GM12878 (cell line): ENCODE results near the gene ZDHHC11. TPM values are rescaled to one million over a fixed set of nuclear protein-coding genes. Genes with fewer than 3 reads are reported as not detected.
"Not testable (repeated sequence)": the region's sequence is repeated elsewhere in the genome, so short reads cannot be mapped to it uniquely, and the experiment has no call there.

Experiments used
- ATAC-seq: fragments of 200-7000 bp; cut with Tn5 transposase; 3 replicates; pipeline ENCODE4 v1.9.1; 2020; ENCODE audit warnings: mild to moderate bottlenecking, moderate library complexity
- BruUV-seq: library from RNA; stranded (reverse); fragments of 400-500 nt; replicated peaks from 2 replicates; lab custom pipeline; 2021; lab: Mats Ljungman, UMichigan
- CTCF ChIA-PET: fragments of 300-600 bp; sonication (Branson Sonifier 250); formaldehyde crosslinking; extraction: SDS; loops from one replicate; lab custom pipeline; 2021; ENCODE audit warnings: inconsistent platforms; lab: Yijun Ruan, JAX
- POLR2A ChIA-PET: fragments of 350-600 bp; formaldehyde crosslinking; extraction: SDS; loops from one replicate; lab custom pipeline; 2021; ENCODE audit warnings: inconsistent platforms; lab: Charles Lee
- RAD21 ChIA-PET: fragments of 300-600 bp; sonication (Branson Sonifier 250); formaldehyde crosslinking; loops from one replicate; lab custom pipeline; 2023; ENCODE audit warnings: antibody characterized with exemption; ENCODE audit not compliant: unreplicated experiment; lab: Charles Lee
- SMC1A ChIA-PET: fragments of 300-600 bp; sonication (Branson Sonifier 250); formaldehyde crosslinking; loops from one replicate; lab custom pipeline; 2023; ENCODE audit not compliant: unreplicated experiment, uncharacterized antibody; lab: Charles Lee
- DNase-seq: peaks from one replicate; pipeline ENCODE4 v3.0.0-alpha.2; 2011; ENCODE audit warnings: low read depth, low spot score
- FAIRE-seq: peaks from 3 replicates; lab custom pipeline; 2011; peaks lifted over from hg19 to GRCh38; lab: Jason Lieb, UNC
- H2AFZ ChIP-seq: 2 replicates; pipeline ENCODE4 v1.6.0; 2011; ENCODE audit warnings: low read depth, low read length, control low read depth; ENCODE audit not compliant: control insufficient read depth
- H3K27ac ChIP-seq: 2 replicates; pipeline ENCODE4 v1.5.1; 2011; ENCODE audit warnings: control low read depth; ENCODE audit not compliant: control insufficient read depth, insufficient read depth
- H3K27me3 ChIP-seq, 2 experiments: replicated peaks in 1 of 2; 2 replicates each; pipeline versions ENCODE4 v1.6.0 to v1.6.1; 2011; ENCODE audit warnings: low read length in 1 of 2; ENCODE audit not compliant: control insufficient read depth in 2 of 2, insufficient read depth in 2 of 2
- H3K36me3 ChIP-seq, 2 experiments: 2 replicates each; pipeline ENCODE4 v1.5.1; 2011; ENCODE audit warnings: low read length in 1 of 2; ENCODE audit not compliant: control insufficient read depth in 2 of 2, insufficient read depth in 2 of 2
- H3K4me1 ChIP-seq: 2 replicates; pipeline ENCODE4 v1.6.1; 2011; ENCODE audit warnings: mild to moderate bottlenecking, low read length, moderate library complexity, mixed read lengths; ENCODE audit not compliant: control insufficient read depth, insufficient read depth
- H3K4me2 ChIP-seq: 2 replicates; pipeline ENCODE4 v1.6.0; 2011; ENCODE audit warnings: control low read depth; ENCODE audit not compliant: control insufficient read depth, insufficient read depth
- H3K4me3 ChIP-seq: fragments of 200-600 bp; sonication (generic); 2 replicates; pipeline ENCODE4 v1.5.1; 2016
- H3K79me2 ChIP-seq: 2 replicates; pipeline ENCODE4 v1.6.0; 2011; ENCODE audit warnings: low read length; ENCODE audit not compliant: control insufficient read depth, insufficient read depth
- H3K9ac ChIP-seq: 2 replicates; pipeline ENCODE4 v1.8.0; 2011; ENCODE audit warnings: low read length, control low read depth, mixed read lengths; ENCODE audit not compliant: control insufficient read depth, insufficient read depth
- H3K9me3 ChIP-seq: replicated peaks from 3 replicates; pipeline ENCODE4 v1.5.1; 2011; ENCODE audit warnings: mild to moderate bottlenecking, low read length; ENCODE audit not compliant: control insufficient read depth, insufficient read depth
- H4K20me1 ChIP-seq: 2 replicates; pipeline ENCODE4 v1.6.0; 2011; ENCODE audit not compliant: control insufficient read depth, insufficient read depth
- RELA ChIP-seq: fragments of 450-650 bp; IDR thresholded peaks from 2 replicates; pipeline ENCODE4 v1.8.0; 2014; ENCODE audit warnings: borderline replicate concordance; ENCODE audit not compliant: partially characterized antibody
- SKIL ChIP-seq: fragments of 450-650 bp; IDR thresholded peaks from 2 replicates; pipeline ENCODE4 v1.6.1; 2017; ENCODE audit warnings: mild to moderate bottlenecking, low read depth, inconsistent platforms; ENCODE audit not compliant: poor library complexity, severe bottlenecking
- SUPT20H ChIP-seq: IDR thresholded peaks from 2 replicates; pipeline ENCODE4 v1.6.1; 2011; ENCODE audit warnings: low read depth, mild to moderate bottlenecking, low read length, moderate library complexity, borderline replicate concordance; ENCODE audit not compliant: control insufficient read depth
- WGBS: methylation state at CpG from one replicate; pipeline ENCODE4 v1.1.6; 2016; ENCODE audit warnings: low lambda C conversion rate; ENCODE audit not compliant: insufficient replicate concordance, insufficient coverage; ENCODE audit errors: missing lambda C conversion rate; 5-methylcytosine and 5-hydroxymethylcytosine counted together
- in situ Hi-C: fragments of 300-500 bp; cut with MboI; formaldehyde crosslinking; loops from 9 replicates; pipeline ENCODE4 v1.14.3; 2018; ENCODE audit warnings: mixed read lengths
- intact Hi-C: fragments of 100-400 bp; cut with micrococcal nuclease; formaldehyde crosslinking; loops from one replicate; pipeline ENCODE4 v1.14.2; 2022; ENCODE audit not compliant: unreplicated experiment
- polyA plus RNA-seq, 11 experiments: library from polyadenylated mRNA; depleted of rRNA in 4 of 11; unstranded in 6 of 11; stranded (reverse) in 5 of 11; fragments of >200 nt; fragmentation: Nextera tagmentation in 4 of 11; fragmentation: Illumina TruSeq in 1 of 11; extraction: Ambion mirVana in 4 of 11; extraction: Trizol in 1 of 11; gene quantifications; 1 replicate in 1 of 11; 2 replicates in 10 of 11; pipeline versions ENCODE4 v1.2.1 to v1.2.3, GENCODE V29; 2011 to 2016; ENCODE audit warnings: inconsistent platforms in 2 of 11, missing spikeins in 2 of 11, low read depth in 1 of 11
- total RNA-seq, 4 experiments: library from RNA; depleted of rRNA in 3 of 4; stranded (reverse); fragments of >200 nt in 3 of 4; fragmentation: Illumina TruSeq in 1 of 4; extraction: Trizol in 1 of 4; gene quantifications; 2 replicates each; pipeline versions ENCODE4 v1.2.1 to v1.2.3, GENCODE V29; 2013 to 2021
- TF ChIP-seq, protein P1 (sequence below): fragments of 450-650 bp; formaldehyde crosslinking; IDR thresholded peaks from 2 replicates; pipeline ENCODE4 v1.5.0; 2022; ENCODE audit warnings: mild to moderate bottlenecking, missing genetic modification characterization

ZDHHC11 gene
- total and polyA plus RNA-seq, 10 of the 15 experiments (the other 5 are each of a cell fraction or from before 2014, with no cell fraction given), result 0.04 to 1.4 (median 0.30) TPM

DNA sequence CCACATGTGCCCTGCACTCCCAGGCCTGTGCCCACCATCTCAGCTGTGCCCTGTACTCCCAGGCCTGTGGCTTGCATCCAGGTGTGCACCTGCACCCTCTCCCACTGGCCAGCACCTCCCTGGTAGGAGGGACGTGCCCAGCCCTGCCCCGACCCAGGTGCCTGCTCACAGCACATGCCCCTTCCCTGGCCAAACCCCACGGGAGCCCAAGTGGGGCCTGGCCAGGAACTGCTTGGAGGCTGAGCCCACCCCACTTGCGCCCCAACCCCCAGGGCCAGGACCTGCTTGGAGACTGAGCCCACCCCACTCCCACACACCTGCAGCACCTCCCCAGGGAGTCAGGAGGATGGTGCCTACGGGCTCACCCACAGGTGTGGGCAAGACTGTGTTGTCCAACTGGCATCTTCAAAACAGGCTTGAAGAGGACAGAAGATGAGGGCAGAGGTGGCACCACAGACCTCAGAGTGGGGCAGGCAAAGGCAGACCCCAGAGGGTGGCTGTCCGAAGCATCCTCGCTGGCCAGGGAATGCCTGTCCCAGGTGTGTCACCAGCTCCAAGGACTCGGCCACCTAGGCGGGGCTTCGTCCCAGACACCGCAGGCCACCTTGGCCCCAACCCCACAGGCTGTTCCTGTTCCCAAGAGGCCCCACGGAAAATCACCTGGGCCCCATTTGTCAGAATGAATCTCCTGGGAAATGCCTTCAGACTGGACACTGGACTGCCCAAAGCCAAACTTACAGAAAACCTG, 77.1 kb downstream of the ZDHHC11 start (continued):
- TF ChIP-seq, protein P1, sequence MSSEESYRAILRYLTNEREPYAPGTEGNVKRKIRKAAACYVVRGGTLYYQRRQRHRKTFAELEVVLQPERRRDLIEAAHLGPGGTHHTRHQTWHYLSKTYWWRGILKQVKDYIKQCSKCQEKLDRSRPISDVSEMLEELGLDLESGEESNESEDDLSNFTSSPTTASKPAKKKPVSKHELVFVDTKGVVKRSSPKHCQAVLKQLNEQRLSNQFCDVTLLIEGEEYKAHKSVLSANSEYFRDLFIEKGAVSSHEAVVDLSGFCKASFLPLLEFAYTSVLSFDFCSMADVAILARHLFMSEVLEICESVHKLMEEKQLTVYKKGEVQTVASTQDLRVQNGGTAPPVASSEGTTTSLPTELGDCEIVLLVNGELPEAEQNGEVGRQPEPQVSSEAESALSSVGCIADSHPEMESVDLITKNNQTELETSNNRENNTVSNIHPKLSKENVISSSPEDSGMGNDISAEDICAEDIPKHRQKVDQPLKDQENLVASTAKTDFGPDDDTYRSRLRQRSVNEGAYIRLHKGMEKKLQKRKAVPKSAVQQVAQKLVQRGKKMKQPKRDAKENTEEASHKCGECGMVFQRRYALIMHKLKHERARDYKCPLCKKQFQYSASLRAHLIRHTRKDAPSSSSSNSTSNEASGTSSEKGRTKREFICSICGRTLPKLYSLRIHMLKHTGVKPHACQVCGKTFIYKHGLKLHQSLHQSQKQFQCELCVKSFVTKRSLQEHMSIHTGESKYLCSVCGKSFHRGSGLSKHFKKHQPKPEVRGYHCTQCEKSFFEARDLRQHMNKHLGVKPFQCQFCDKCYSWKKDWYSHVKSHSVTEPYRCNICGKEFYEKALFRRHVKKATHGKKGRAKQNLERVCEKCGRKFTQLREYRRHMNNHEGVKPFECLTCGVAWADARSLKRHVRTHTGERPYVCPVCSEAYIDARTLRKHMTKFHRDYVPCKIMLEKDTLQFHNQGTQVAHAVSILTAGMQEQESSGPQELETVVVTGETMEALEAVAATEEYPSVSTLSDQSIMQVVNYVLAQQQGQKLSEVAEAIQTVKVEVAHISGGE, result no peak
- no peak for TF ChIP-seq RELA
- no peak for TF ChIP-seq SKIL
- no peak for TF ChIP-seq SUPT20H

GRCh38 chr5:772931-773330, 77.9 kb downstream of the ZDHHC11 start:
- H4K20me1 ChIP-seq, H3K9me3 ChIP-seq, intact Hi-C loops, CTCF ChIA-PET, H3K27ac ChIP-seq, H3K4me2 ChIP-seq, H3K4me3 ChIP-seq, H3K79me2 ChIP-seq, H2AFZ ChIP-seq, SMC1A ChIA-PET, POLR2A ChIA-PET, H3K27me3 ChIP-seq, DNase-seq, in situ Hi-C loops, RAD21 ChIA-PET, H3K4me1 ChIP-seq, ATAC-seq, FAIRE-seq, BruUV-seq, H3K36me3 ChIP-seq, H3K9ac ChIP-seq: not testable (repeated sequence)
- whole genome bisulfite sequencing, result 43% methylated on average over 13 of the region's 13 CpGs

DNA sequence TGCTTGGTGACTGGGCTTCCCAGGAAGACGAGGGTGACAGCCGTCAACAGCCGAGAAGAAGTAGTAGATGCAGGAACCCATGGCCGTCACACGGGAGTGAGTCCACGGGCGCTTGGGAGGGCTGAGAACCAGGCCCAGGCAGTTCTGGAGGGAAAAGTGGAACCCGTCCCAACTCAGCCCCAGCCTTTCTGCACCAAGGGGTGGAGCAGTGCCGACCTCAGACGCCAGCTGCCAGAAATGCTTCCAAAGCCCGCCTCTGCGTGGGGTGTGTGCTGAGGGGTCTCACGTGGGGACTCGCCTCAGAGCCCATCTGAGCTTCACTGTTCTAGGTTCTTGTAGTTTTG, 78.3 kb downstream of the ZDHHC11 start:
- H3K4me2 ChIP-seq, CTCF ChIA-PET, ATAC-seq, SMC1A ChIA-PET, RAD21 ChIA-PET, POLR2A ChIA-PET, FAIRE-seq, H3K27me3 ChIP-seq, H3K79me2 ChIP-seq, H3K9ac ChIP-seq, H4K20me1 ChIP-seq, in situ Hi-C loops, H3K4me3 ChIP-seq, H2AFZ ChIP-seq, H3K4me1 ChIP-seq, DNase-seq, BruUV-seq, H3K27ac ChIP-seq, intact Hi-C loops, H3K36me3 ChIP-seq, H3K9me3 ChIP-seq: not testable (repeated sequence)
- WGBS, result 17% methylated on average over 1 of the region's 14 CpGs
